ENCODE results near the gene SURF4.

DNA sequence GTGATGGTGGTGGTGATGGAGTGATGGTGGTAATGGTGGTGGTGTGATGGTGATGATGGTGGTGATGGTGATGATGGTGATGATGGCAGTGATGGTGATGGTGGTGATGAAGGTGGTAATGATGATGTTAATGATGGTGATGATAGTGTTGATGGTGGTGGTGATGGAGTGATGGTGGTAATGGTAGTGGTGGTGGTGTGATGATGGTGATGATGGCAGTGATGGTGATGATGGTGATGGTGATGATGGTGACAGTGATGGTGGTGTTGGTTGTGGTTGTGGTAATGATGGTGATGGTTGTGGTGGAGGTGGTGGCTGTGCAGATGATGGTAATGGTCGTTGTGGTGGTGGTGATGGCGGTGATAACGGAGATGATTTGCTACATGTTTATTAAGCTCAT, 7.6 kb upstream of the SURF4 start:
- TF ChIP-seq, protein P1, sequence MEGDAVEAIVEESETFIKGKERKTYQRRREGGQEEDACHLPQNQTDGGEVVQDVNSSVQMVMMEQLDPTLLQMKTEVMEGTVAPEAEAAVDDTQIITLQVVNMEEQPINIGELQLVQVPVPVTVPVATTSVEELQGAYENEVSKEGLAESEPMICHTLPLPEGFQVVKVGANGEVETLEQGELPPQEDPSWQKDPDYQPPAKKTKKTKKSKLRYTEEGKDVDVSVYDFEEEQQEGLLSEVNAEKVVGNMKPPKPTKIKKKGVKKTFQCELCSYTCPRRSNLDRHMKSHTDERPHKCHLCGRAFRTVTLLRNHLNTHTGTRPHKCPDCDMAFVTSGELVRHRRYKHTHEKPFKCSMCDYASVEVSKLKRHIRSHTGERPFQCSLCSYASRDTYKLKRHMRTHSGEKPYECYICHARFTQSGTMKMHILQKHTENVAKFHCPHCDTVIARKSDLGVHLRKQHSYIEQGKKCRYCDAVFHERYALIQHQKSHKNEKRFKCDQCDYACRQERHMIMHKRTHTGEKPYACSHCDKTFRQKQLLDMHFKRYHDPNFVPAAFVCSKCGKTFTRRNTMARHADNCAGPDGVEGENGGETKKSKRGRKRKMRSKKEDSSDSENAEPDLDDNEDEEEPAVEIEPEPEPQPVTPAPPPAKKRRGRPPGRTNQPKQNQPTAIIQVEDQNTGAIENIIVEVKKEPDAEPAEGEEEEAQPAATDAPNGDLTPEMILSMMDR (IDR thresholded peaks at IDR 0.05 in 8 of 11, conservative IDR thresholded peaks at IDR 0.05 in 3 of 11), result no peak
- no peak for TF ChIP-seq POLR2AphosphoS5 (IDR thresholded peaks at IDR 0.05)
- TF ChIP-seq POLR2A (IDR thresholded peaks at IDR 0.05), result no peak
